ENCODE measurements around the gene TFCP2L1. TPM values are rescaled to one million over a fixed set of nuclear protein-coding genes. Genes with fewer than 3 reads are reported as not detected.
"Not testable (repeated sequence)": the region's sequence is repeated elsewhere in the genome, so short reads cannot be mapped to it uniquely, and the experiment has no call there.

The TFCP2L1 gene
- total and polyA plus RNA-seq, 2 donors (not counting 1 experiment from before 2014, with no cell fraction given) = not detected

DNA sequence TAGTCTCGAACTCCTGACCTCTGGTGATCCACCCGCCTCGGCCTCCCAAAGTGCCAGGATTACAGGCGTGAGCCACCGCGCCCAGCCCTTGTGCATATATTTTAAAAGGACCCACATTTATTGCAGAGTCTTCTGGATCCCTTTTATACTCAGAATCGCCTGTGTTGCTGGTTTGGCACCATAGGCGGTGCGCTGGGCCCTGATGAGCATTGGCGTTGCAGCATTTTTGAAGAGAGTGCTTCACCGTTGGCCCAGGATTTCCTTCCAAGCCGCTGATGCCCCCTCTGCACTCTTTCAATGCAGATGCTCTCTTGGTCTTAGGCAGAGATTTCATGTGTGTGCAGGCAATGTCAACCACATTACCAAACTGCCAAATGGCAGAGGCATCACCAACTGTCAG lies 13.5 kb upstream of the TFCP2L1 start:
- H3K9me3 ChIP-seq (ENCODE audit: control insufficient read depth, insufficient read depth, low read depth, low read length) = no peaks in the 10 kb centered on the region
- H3K9ac ChIP-seq (ENCODE audit: insufficient read depth, low read length) = no peak overlapping the region
- TF ChIP-seq, protein P1, sequence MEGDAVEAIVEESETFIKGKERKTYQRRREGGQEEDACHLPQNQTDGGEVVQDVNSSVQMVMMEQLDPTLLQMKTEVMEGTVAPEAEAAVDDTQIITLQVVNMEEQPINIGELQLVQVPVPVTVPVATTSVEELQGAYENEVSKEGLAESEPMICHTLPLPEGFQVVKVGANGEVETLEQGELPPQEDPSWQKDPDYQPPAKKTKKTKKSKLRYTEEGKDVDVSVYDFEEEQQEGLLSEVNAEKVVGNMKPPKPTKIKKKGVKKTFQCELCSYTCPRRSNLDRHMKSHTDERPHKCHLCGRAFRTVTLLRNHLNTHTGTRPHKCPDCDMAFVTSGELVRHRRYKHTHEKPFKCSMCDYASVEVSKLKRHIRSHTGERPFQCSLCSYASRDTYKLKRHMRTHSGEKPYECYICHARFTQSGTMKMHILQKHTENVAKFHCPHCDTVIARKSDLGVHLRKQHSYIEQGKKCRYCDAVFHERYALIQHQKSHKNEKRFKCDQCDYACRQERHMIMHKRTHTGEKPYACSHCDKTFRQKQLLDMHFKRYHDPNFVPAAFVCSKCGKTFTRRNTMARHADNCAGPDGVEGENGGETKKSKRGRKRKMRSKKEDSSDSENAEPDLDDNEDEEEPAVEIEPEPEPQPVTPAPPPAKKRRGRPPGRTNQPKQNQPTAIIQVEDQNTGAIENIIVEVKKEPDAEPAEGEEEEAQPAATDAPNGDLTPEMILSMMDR (conservative IDR thresholded peaks at IDR 0.05 in 1 of 2, IDR thresholded peaks at IDR 0.05 in 1 of 2; ENCODE audit: low read depth in 1 of 2, low read length in 2 of 2) = no peak
- TF ChIP-seq EZH2 (IDR thresholded peaks at IDR 0.05; ENCODE audit: low read length, missing control alignments) = no peak
- DNase-seq (ENCODE audit: low read depth in 2 of 2) = no peak
- H4K20me1 ChIP-seq (ENCODE audit: control insufficient read depth, extremely low read depth, insufficient read depth, low read length) = no peaks in the 10 kb centered on the region
- H3K27me3 ChIP-seq (ENCODE audit: control insufficient read depth, insufficient read depth, low read length) = peaks cover 2% of the 10 kb centered on the region
- H3K36me3 ChIP-seq (ENCODE audit: control insufficient read depth, insufficient read depth, low read length) = no peaks in the 10 kb centered on the region
- H2AFZ ChIP-seq (ENCODE audit: low read length) = no peak overlapping the region
- no peak overlapping the region for H3K27ac ChIP-seq (ENCODE audit: insufficient read depth, low read length)
- no peak overlapping the region for H3K4me3 ChIP-seq (replicated peaks in 1 of 4; ENCODE audit: control extremely low read depth in 1 of 4, insufficient read depth in 1 of 4, low read depth in 3 of 4, low read length in 4 of 4)
- H3K79me2 ChIP-seq (ENCODE audit: control insufficient read depth, insufficient read depth, low read length) = no peaks in the 10 kb centered on the region
- H3K4me2 ChIP-seq (ENCODE audit: extremely low read depth, insufficient read depth, low read length) = no peak overlapping the region
- H3K4me1 ChIP-seq (ENCODE audit: control insufficient read depth, extremely low read depth, insufficient read depth, low read length) = no peaks in the 10 kb centered on the region

DNA sequence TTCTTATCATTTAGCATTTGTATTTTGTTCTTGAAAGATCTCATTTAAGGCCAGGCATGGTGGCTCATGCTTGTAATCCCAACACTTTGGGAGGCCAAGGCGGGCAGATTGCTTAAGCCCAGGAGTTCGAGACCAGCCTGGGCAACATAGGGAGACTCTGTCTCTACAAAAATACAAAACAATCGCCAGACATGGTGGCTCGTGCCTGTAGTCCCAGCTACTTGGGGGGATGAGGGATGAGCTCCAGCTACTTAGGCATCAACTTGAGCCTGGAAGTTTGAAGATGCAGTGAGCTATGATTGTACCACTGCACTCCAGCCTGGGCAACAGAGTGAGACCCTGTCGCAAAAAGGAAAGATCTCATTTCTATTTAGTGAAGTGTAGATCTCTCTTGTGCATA lies 12.9 kb upstream of the TFCP2L1 start:
- not testable (repeated sequence) for H3K4me2 ChIP-seq (ENCODE audit: extremely low read depth, insufficient read depth, low read length); H2AFZ ChIP-seq (ENCODE audit: low read length); H3K79me2 ChIP-seq (ENCODE audit: control insufficient read depth, insufficient read depth, low read length); H3K9me3 ChIP-seq (ENCODE audit: control insufficient read depth, insufficient read depth, low read depth, low read length); H4K20me1 ChIP-seq (ENCODE audit: control insufficient read depth, extremely low read depth, insufficient read depth, low read length); H3K4me1 ChIP-seq (ENCODE audit: control insufficient read depth, extremely low read depth, insufficient read depth, low read length); H3K27ac ChIP-seq (ENCODE audit: insufficient read depth, low read length); H3K9ac ChIP-seq (ENCODE audit: insufficient read depth, low read length); H3K36me3 ChIP-seq (ENCODE audit: control insufficient read depth, insufficient read depth, low read length); DNase-seq (ENCODE audit: low read depth in 2 of 2); H3K27me3 ChIP-seq (ENCODE audit: control insufficient read depth, insufficient read depth, low read length); H3K4me3 ChIP-seq (replicated peaks in 1 of 4; ENCODE audit: control extremely low read depth in 1 of 4, insufficient read depth in 1 of 4, low read depth in 3 of 4, low read length in 4 of 4)

DNA sequence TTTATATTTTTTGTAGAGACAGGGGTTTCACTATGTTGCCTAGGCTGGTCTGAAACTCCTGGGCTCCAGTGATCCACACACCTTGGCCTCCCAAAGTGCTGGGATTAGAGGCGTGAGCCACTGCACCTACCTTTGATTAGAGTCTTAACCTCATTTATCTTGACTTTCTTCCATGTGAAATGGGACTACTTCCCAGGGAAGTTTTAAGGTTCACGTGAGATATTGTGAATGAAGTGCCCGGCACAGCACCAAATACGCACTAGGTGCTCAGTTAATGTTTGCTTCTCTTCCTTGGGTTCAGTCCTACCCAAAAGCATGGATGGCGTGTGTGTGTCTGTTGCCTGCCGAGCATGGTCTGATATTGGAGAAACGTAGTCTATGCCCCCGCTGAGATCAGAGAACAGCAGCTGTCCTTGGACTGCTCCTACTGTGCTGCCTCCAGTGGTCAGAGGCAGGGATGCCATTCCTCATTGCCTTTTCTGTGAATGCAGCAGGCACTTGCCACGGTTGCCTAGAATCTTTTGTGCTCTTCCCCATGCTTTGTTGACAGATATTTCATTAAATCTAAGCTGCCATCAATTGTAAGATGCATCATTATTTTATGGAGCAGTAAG lies 12.3 kb upstream of the TFCP2L1 start:
- no peak overlapping the region for H3K4me3 ChIP-seq (replicated peaks in 1 of 4; ENCODE audit: control extremely low read depth in 1 of 4, insufficient read depth in 1 of 4, low read depth in 3 of 4, low read length in 4 of 4)
- no peaks in the 10 kb centered on the region for H3K79me2 ChIP-seq (ENCODE audit: control insufficient read depth, insufficient read depth, low read length)
- H3K27ac ChIP-seq (ENCODE audit: insufficient read depth, low read length) = no peak overlapping the region
- DNase-seq (ENCODE audit: low read depth in 2 of 2) = peak; percentile 10 to 12
- H3K4me1 ChIP-seq (ENCODE audit: control insufficient read depth, extremely low read depth, insufficient read depth, low read length) = no peaks in the 10 kb centered on the region
- H2AFZ ChIP-seq (ENCODE audit: low read length) = no peak overlapping the region
- H3K36me3 ChIP-seq (ENCODE audit: control insufficient read depth, insufficient read depth, low read length) = no peaks in the 10 kb centered on the region
- no peaks in the 10 kb centered on the region for H3K9me3 ChIP-seq (ENCODE audit: control insufficient read depth, insufficient read depth, low read depth, low read length)
- no peak overlapping the region for H3K9ac ChIP-seq (ENCODE audit: insufficient read depth, low read length)
- TF ChIP-seq, protein P1 (conservative IDR thresholded peaks at IDR 0.05 in 1 of 2, IDR thresholded peaks at IDR 0.05 in 1 of 2; ENCODE audit: low read depth in 1 of 2, low read length in 2 of 2) = peak; percentile 55 to 88
- TF ChIP-seq EZH2 (IDR thresholded peaks at IDR 0.05; ENCODE audit: low read length, missing control alignments) = no peak
- peaks cover 2% of the 10 kb centered on the region for H3K27me3 ChIP-seq (ENCODE audit: control insufficient read depth, insufficient read depth, low read length)
- H3K4me2 ChIP-seq (ENCODE audit: extremely low read depth, insufficient read depth, low read length) = no peak overlapping the region
- no peaks in the 10 kb centered on the region for H4K20me1 ChIP-seq (ENCODE audit: control insufficient read depth, extremely low read depth, insufficient read depth, low read length)

All from fibroblast of lung (primary cell).